ENCODE data around the gene ABCG4. TPM values are rescaled to one million over a fixed set of nuclear protein-coding genes. Genes with fewer than 3 reads are reported as not detected.
A peak's percentile ranks its signal among the peaks of the same experiment; 100 is the strongest.

Gene ABCG4
- total RNA-seq, 1 experiment from 2014 or later, result 0.39 TPM

DNA sequence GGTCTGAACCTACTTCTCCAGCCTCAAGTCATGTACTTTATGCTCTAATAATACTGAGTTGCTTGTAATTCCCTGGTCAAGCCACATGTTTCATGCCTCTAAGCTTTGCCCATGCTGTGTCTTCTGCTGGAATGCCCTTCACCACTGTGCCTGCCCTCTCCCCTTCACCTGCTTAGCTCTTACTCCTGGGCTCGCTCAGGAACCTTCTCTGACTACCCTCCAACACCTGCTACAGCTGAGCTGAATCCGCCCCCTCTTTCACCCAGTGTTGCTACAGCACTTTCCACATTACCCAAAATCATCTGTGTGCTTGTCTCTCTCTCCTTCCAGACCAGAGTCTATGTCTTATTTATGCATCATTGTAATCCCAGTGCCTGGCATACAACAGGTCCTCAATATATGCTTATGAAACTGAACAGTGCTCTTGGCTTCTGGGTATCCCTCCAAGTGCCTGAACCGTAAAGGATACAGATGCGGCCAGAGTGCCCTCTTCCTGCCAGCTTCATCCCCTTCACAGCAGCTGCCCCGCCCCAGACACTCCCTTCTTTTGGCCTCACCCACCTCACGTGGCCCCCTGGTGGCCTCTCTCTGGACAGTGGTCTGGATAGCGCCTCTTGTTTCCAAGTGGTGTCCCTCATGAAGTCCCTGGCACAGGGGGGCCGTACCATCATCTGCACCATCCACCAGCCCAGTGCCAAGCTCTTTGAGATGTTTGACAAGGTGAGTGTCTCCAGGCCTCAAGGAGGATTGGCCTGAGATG is 7.1 kb downstream of the ABCG4 start:
- Histone ChIP-seq H3K27me3 (ENCODE audit: control insufficient read depth, insufficient read depth, low read length) (no peaks in the 10 kb centered on the region), H3K27ac (ENCODE audit: low read length) (no peak overlapping the region), H3K4me3 (ENCODE audit: low read depth in 2 of 2, low read length in 2 of 2) (no peak overlapping the region), H3K36me3 (ENCODE audit: control insufficient read depth, insufficient read depth, low read length) (no peaks in the 10 kb centered on the region), H3K4me1 (ENCODE audit: control insufficient read depth, insufficient read depth, low read length) (no peaks in the 10 kb centered on the region), H3K9me3 (ENCODE audit: control insufficient read depth, insufficient read depth, low read depth, low read length) (no peaks in the 10 kb centered on the region)
- no TSS peak for BruUV-seq (replicated peaks)
- intact Hi-C loops (cut with micrococcal nuclease; ENCODE audit: unreplicated experiment), result no loop called here
- no peak for DNase-seq (ENCODE audit: low read depth, low spot score)
- CTCF ChIA-PET, result interaction anchor here (0.6 to 1.4 kb wide), 2 partner anchors 12 to 40 kb away, joined by 3 to 6 read pairs; no protein-coding TSS in a partner anchor
- peak; percentile 69 for ATAC-seq
- TF ChIP-seq SIN3A (IDR thresholded peaks at IDR 0.05; ENCODE audit: borderline replicate concordance, insufficient read depth, low read depth, low read length), result no peak
- no peak for TF ChIP-seq POLR2AphosphoS5 (IDR thresholded peaks at IDR 0.05; ENCODE audit: low read depth, low read length)
- TF ChIP-seq REST (IDR thresholded peaks at IDR 0.05; ENCODE audit: insufficient read depth in 1 of 2, low read depth in 2 of 2, low read length in 1 of 2), result no peak
- TF ChIP-seq, protein P1, sequence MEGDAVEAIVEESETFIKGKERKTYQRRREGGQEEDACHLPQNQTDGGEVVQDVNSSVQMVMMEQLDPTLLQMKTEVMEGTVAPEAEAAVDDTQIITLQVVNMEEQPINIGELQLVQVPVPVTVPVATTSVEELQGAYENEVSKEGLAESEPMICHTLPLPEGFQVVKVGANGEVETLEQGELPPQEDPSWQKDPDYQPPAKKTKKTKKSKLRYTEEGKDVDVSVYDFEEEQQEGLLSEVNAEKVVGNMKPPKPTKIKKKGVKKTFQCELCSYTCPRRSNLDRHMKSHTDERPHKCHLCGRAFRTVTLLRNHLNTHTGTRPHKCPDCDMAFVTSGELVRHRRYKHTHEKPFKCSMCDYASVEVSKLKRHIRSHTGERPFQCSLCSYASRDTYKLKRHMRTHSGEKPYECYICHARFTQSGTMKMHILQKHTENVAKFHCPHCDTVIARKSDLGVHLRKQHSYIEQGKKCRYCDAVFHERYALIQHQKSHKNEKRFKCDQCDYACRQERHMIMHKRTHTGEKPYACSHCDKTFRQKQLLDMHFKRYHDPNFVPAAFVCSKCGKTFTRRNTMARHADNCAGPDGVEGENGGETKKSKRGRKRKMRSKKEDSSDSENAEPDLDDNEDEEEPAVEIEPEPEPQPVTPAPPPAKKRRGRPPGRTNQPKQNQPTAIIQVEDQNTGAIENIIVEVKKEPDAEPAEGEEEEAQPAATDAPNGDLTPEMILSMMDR (IDR thresholded peaks at IDR 0.05), result no peak
- no peak for TF ChIP-seq TCF7L2 (IDR thresholded peaks at IDR 0.05; ENCODE audit: low read depth, low read length)
- POLR2A ChIA-PET, result interaction anchor here (0.5 kb wide), 1 partner anchor 162 kb away, joined by 3 read pairs; no protein-coding TSS in a partner anchor
- in situ Hi-C loops (cut with HindIII; ENCODE audit: low pct_unique_long_range_greater_than_20kb, low sequenced_read_pairs), result no loop called here

DNA sequence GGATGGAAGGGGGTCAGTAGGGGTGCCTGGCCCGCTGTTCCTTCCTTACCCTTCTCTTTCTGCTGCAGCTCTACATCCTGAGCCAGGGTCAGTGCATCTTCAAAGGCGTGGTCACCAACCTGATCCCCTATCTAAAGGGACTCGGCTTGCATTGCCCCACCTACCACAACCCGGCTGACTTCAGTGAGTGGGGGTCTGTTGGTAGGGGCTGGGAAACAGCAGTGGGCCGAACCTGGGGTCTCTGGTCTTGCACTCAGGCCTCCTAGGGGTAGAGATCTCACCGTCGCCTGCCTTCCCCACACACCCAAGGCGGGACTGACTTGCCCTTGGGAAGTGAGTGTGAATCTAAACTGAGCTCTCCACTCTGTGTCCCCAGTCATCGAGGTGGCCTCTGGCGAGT is 7.6 kb downstream of the ABCG4 start:
- intact Hi-C loops (cut with micrococcal nuclease; ENCODE audit: unreplicated experiment) (no loop called here), in situ Hi-C loops (cut with HindIII; ENCODE audit: low pct_unique_long_range_greater_than_20kb, low sequenced_read_pairs) (no loop called here)
- no peaks in the 10 kb centered on the region for H3K9me3 ChIP-seq (ENCODE audit: control insufficient read depth, insufficient read depth, low read depth, low read length)
- H3K27me3 ChIP-seq (ENCODE audit: control insufficient read depth, insufficient read depth, low read length), result no peaks in the 10 kb centered on the region
- TF ChIP-seq SIN3A (IDR thresholded peaks at IDR 0.05; ENCODE audit: borderline replicate concordance, insufficient read depth, low read depth, low read length), result no peak
- TF ChIP-seq TCF7L2 (IDR thresholded peaks at IDR 0.05; ENCODE audit: low read depth, low read length), result no peak
- no peak for TF ChIP-seq REST (IDR thresholded peaks at IDR 0.05; ENCODE audit: insufficient read depth in 1 of 2, low read depth in 2 of 2, low read length in 1 of 2)
- TF ChIP-seq POLR2AphosphoS5 (IDR thresholded peaks at IDR 0.05; ENCODE audit: low read depth, low read length), result no peak
- TF ChIP-seq, protein P1 (IDR thresholded peaks at IDR 0.05), result no peak
- H3K27ac ChIP-seq (ENCODE audit: low read length), result no peak overlapping the region
- no peak overlapping the region for H3K4me3 ChIP-seq (ENCODE audit: low read depth in 2 of 2, low read length in 2 of 2)
- BruUV-seq (replicated peaks), result no TSS peak
- no peaks in the 10 kb centered on the region for H3K36me3 ChIP-seq (ENCODE audit: control insufficient read depth, insufficient read depth, low read length)
- ChIA-PET CTCF (interaction anchor here (1.4 kb wide), 1 partner anchor 40 kb away, joined by 3 read pairs; no protein-coding TSS in a partner anchor), POLR2A (no interaction called here)
- H3K4me1 ChIP-seq (ENCODE audit: control insufficient read depth, insufficient read depth, low read length), result no peaks in the 10 kb centered on the region
- DNase-seq (ENCODE audit: low read depth, low spot score) (no peak), ATAC-seq (no peak)

Measured in Panc1 (cell line).